ENCODE results near the gene RADX.

Gene RADX

DNA sequence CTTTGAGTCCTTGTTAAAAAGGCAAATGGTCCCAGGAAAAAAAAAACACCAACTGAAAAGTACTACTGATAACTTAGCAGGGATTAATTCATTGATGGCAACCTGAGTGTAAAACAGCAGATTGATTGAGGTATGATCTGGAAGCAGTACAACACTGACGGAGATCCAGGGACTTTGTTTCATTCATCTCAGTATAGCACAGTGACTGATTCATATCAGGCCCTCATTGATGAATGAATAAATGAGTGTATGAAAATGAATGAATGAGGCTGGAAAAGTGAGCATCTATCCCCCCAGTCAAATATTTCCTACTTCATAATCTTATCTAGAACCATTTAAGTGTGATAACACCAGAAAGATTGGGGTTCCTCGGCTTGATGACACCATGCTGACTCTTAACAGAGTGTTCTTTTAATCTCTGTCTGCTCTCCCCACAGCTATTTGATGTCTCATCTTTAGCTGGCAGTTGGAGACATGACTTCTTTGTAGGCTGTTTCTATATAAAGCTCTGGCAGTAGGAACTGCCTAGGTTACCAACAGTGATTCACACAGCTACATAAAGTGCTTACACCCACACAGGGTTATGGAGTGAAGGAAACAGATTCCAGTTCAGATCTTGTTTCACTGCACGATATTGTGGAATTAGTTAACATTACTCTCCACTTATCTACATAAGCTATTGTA lies 96.1 kb downstream of the RADX start:
- DNase-seq (ENCODE audit: low read depth, low spot score), result no peak
- no peak overlapping the region for H3K9ac ChIP-seq (ENCODE audit: insufficient read length)
- no peak overlapping the region for H3K27ac ChIP-seq
- TF ChIP-seq FOXP2 (optimal IDR thresholded peaks at IDR 0.05; ENCODE audit: control extremely low read depth, extremely low read length, insufficient read depth) (no peak), EZH2 (IDR thresholded peaks at IDR 0.05) (no peak), POLR2AphosphoS5 (IDR thresholded peaks at IDR 0.05; ENCODE audit: borderline replicate concordance, low read depth, low read length) (no peak)
- H3K4me3 ChIP-seq, result no peak overlapping the region
- H3K36me3 ChIP-seq (ENCODE audit: insufficient read depth, low read length), result no peaks in the 10 kb centered on the region
- no peaks in the 10 kb centered on the region for H3K9me3 ChIP-seq (ENCODE audit: low read depth, low read length)

GRCh38 chrX:106710771-106711170 lies 99.0 kb downstream of the RADX start:
- peak overlapping the region; percentile 85; the same call in 1 of the 2 replicates for H3K27ac ChIP-seq
- H3K4me3 ChIP-seq, result no peak overlapping the region
- TF ChIP-seq FOXP2 (optimal IDR thresholded peaks at IDR 0.05; ENCODE audit: control extremely low read depth, extremely low read length, insufficient read depth), result no peak
- no peak for TF ChIP-seq POLR2AphosphoS5 (IDR thresholded peaks at IDR 0.05; ENCODE audit: borderline replicate concordance, low read depth, low read length)
- TF ChIP-seq EZH2 (IDR thresholded peaks at IDR 0.05), result no peak
- H3K9me3 ChIP-seq (ENCODE audit: low read depth, low read length), result no peaks in the 10 kb centered on the region
- no peak overlapping the region for H3K9ac ChIP-seq (ENCODE audit: insufficient read length)
- no peaks in the 10 kb centered on the region for H3K36me3 ChIP-seq (ENCODE audit: insufficient read depth, low read length)
- no peak for DNase-seq (ENCODE audit: low read depth, low spot score)

DNA sequence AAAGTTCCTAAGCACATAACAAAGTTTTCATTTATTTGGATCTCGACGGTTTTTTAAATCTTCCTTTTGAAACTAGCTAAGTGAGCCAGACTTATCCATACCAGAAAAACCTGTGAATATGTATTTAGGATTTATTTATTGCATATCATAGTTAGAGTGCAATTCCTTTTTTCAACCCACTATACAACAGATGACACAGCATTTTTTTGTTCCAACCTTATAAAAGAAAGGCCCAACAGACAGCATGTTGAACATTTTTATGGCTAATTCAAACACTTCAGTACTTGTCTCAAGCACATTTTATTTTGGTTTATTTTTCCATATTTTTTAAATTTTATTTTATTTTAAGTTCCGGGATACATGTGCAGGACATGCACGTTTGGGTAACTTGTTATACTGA lies 99.6 kb downstream of the RADX start:
- TF ChIP-seq POLR2AphosphoS5 (IDR thresholded peaks at IDR 0.05; ENCODE audit: borderline replicate concordance, low read depth, low read length) (no peak), EZH2 (IDR thresholded peaks at IDR 0.05) (no peak), FOXP2 (optimal IDR thresholded peaks at IDR 0.05; ENCODE audit: control extremely low read depth, extremely low read length, insufficient read depth) (no peak)
- no peaks in the 10 kb centered on the region for H3K9me3 ChIP-seq (ENCODE audit: low read depth, low read length)
- no peak for DNase-seq (ENCODE audit: low read depth, low spot score)
- H3K36me3 ChIP-seq (ENCODE audit: insufficient read depth, low read length), result no peaks in the 10 kb centered on the region
- no peak overlapping the region for H3K9ac ChIP-seq (ENCODE audit: insufficient read length)
- peak overlapping the region; percentile 85; the same call in 1 of the 2 replicates for H3K27ac ChIP-seq
- H3K4me3 ChIP-seq, result no peak overlapping the region

- no peak for DNase-seq (ENCODE audit: low read depth, low spot score)
- TF ChIP-seq FOXP2 (optimal IDR thresholded peaks at IDR 0.05; ENCODE audit: control extremely low read depth, extremely low read length, insufficient read depth) (no peak), EZH2 (IDR thresholded peaks at IDR 0.05) (no peak), POLR2AphosphoS5 (IDR thresholded peaks at IDR 0.05; ENCODE audit: borderline replicate concordance, low read depth, low read length) (no peak)
- Histone ChIP-seq H3K9ac (ENCODE audit: insufficient read length) (no peak overlapping the region), H3K27ac (no peak overlapping the region), H3K4me3 (no peak overlapping the region), H3K9me3 (ENCODE audit: low read depth, low read length) (no peaks in the 10 kb centered on the region), H3K36me3 (ENCODE audit: insufficient read depth, low read length) (no peaks in the 10 kb centered on the region)
Measured at GRCh38 chrX:106716004-106716403, 104.2 kb downstream of the RADX start.

DNA sequence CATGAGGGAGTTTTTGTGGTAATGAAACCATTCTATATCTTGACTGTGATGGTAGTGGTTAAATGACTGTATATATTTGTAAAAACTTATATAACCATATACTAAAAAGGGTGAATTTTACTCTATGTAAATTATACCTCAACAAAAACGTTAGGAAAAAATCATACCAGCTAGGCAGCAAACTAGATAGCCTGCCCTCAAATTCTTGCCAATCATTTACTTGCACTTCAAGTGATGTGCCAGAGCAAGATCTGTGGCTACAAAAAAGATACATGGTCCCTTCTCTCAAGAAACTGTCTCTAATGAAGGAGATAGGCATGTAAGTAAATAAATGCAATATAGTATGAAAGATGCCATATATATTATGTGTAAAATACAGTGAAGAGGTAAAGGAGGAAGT lies 104.7 kb downstream of the RADX start:
- Histone ChIP-seq H3K4me3 (no peak overlapping the region), H3K9me3 (ENCODE audit: low read depth, low read length) (no peaks in the 10 kb centered on the region), H3K36me3 (ENCODE audit: insufficient read depth, low read length) (no peaks in the 10 kb centered on the region), H3K27ac (no peak overlapping the region), H3K9ac (ENCODE audit: insufficient read length) (no peak overlapping the region)
- no peak for TF ChIP-seq FOXP2 (optimal IDR thresholded peaks at IDR 0.05; ENCODE audit: control extremely low read depth, extremely low read length, insufficient read depth)
- DNase-seq (ENCODE audit: low read depth, low spot score), result no peak

DNA sequence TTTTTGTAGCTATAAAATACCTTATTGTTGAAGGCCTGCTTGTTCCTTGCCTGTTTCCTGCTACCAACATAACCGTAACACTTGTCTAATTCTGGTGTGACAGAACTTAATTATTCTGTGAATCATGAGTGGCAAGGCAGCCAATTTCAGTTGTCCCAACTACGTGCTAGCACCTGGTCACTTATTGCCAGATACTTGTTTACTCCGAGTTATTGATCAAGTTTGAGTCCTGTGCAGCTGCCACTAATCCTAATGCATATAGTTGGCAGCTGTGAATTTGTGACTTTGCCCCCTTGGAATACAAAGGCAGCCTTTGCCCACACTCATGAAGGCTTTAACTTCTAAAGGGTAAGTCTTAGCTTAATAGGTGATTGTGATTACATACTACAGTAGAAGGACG lies 106.9 kb downstream of the RADX start:
- TF ChIP-seq EZH2 (IDR thresholded peaks at IDR 0.05) (no peak), FOXP2 (optimal IDR thresholded peaks at IDR 0.05; ENCODE audit: control extremely low read depth, extremely low read length, insufficient read depth) (no peak), POLR2AphosphoS5 (IDR thresholded peaks at IDR 0.05; ENCODE audit: borderline replicate concordance, low read depth, low read length) (no peak)
- H3K36me3 ChIP-seq (ENCODE audit: insufficient read depth, low read length), result no peaks in the 10 kb centered on the region
- no peak overlapping the region for H3K4me3 ChIP-seq
- H3K27ac ChIP-seq, result no peak overlapping the region
- no peak overlapping the region for H3K9ac ChIP-seq (ENCODE audit: insufficient read length)
- no peaks in the 10 kb centered on the region for H3K9me3 ChIP-seq (ENCODE audit: low read depth, low read length)
- no peak for DNase-seq (ENCODE audit: low read depth, low spot score)

- Histone ChIP-seq H3K9ac (ENCODE audit: insufficient read length) (no peak overlapping the region), H3K4me3 (peak overlapping the region; percentile 80), H3K9me3 (ENCODE audit: low read depth, low read length) (no peaks in the 10 kb centered on the region), H3K27ac (no peak overlapping the region), H3K36me3 (ENCODE audit: insufficient read depth, low read length) (no peaks in the 10 kb centered on the region)
- no peak for TF ChIP-seq POLR2AphosphoS5 (IDR thresholded peaks at IDR 0.05; ENCODE audit: borderline replicate concordance, low read depth, low read length)
- TF ChIP-seq FOXP2 (optimal IDR thresholded peaks at IDR 0.05; ENCODE audit: control extremely low read depth, extremely low read length, insufficient read depth), result no peak
- no peak for TF ChIP-seq EZH2 (IDR thresholded peaks at IDR 0.05)
- DNase-seq (ENCODE audit: low read depth, low spot score), result no peak
Measured at GRCh38 chrX:106725931-106726330, 114.2 kb downstream of the RADX start.

DNA sequence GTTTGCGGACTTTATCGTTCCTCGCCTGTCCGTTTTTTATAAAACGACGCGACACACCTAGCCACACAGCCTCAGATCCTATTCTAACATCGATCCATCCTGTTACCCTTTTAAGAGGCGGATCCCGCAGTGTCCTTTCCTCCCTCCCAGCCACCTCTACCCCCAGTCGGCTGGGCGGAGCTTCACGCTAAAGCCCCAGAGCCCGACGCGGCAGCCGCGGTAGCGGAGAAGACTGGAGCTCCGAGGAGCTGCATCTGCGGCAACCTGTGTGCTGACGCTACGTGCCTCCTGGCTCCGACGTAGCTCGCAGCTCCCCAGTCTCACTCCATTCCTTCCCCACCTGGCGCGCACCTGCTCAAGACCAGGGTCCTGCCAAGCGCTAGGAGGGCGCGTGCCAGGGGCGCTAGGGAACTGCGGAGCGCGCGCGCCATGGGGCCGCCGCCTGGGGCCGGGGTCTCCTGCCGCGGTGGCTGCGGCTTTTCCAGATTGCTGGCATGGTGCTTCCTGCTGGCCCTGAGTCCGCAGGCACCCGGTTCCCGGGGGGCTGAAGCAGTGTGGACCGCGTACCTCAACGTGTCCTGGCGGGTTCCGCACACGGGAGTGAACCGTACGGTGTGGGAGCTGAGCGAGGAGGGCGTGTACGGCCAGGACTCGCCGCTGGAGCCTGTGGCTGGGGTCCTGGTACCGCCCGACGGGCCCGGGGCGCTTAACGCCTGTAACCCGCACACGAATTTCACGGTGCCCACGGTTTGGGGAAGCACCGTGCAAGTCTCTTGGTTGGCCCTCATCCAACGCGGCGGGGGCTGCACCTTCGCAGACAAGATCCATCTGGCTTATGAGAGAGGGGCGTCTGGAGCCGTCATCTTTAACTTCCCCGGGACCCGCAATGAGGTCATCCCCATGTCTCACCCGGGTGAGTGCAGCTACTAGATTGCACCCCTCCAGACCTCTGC lies 115.0 kb downstream of the RADX start, which contains the start of gene RNF128:
RNF128 (plus strand) TSS at position 217 of the 953 bp plus-strand sequence; CDS start at position 430, 213 bp downstream.
- Histone ChIP-seq H3K36me3 (ENCODE audit: insufficient read depth, low read length) (no peaks in the 10 kb centered on the region), H3K9me3 (ENCODE audit: low read depth, low read length) (no peaks in the 10 kb centered on the region), H3K27ac (no peak within 1 kb of the TSS), H3K9ac (ENCODE audit: insufficient read length) (peak within 1 kb of the TSS; percentile 64), H3K4me3 (peak within 1 kb of the TSS; percentile 80)
- TF ChIP-seq POLR2AphosphoS5 (IDR thresholded peaks at IDR 0.05; ENCODE audit: borderline replicate concordance, low read depth, low read length) (peak; percentile 75), EZH2 (IDR thresholded peaks at IDR 0.05) (no peak), FOXP2 (optimal IDR thresholded peaks at IDR 0.05; ENCODE audit: control extremely low read depth, extremely low read length, insufficient read depth) (no peak)
- DNase-seq (ENCODE audit: low read depth, low spot score), result no peak
